ENCODE data around the gene CHMP1B.

Gene CHMP1B

DNA sequence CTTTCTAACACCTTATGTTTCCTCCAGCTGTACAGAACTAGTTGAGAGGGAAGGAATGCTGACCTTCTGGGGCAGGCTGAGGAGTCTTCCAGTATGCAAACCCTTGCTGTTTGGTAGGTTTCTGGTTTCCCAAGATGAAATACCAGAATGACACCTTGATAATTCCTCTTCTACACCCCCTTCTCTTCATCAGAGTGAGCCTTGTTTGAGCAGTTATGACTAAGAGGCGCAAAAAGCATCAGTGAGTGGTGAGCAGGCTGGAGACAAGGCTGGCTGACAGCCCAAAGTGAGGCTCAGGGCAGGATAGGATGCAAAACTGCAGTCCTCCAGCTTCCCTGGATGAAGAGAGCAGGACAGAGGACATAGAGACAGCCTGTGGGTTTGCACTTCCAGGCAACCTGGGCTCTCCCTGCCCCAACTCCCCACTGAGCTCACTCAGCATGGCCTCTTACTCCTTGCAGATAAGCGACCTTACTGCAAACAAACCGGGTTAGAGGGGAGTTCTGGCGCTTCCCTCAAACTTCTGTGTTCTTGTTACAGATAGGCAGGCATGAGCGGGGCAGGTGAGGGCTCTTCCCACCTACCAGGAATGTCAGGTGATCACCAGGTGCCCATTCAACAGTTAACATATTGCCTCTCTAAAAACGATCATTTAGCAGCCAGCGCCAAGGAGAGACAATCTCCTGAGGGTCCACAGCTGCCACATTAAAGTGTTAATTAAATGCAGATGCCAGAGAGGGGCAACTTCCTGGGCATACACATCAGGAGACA, 51.5 kb downstream of the CHMP1B start:
- no peak for DNase-seq (ENCODE audit: low read depth)

Data from CMK (cell line).